CD4-positive, alpha-beta T cell treated with Interferon gamma for 1 hour (primary cell): ENCODE results near the gene NUDT22.

Experiments used
- DNase-seq: peaks from one replicate; pipeline ENCODE4 v3.0.0-alpha.2; 2020

Gene NUDT22

DNA sequence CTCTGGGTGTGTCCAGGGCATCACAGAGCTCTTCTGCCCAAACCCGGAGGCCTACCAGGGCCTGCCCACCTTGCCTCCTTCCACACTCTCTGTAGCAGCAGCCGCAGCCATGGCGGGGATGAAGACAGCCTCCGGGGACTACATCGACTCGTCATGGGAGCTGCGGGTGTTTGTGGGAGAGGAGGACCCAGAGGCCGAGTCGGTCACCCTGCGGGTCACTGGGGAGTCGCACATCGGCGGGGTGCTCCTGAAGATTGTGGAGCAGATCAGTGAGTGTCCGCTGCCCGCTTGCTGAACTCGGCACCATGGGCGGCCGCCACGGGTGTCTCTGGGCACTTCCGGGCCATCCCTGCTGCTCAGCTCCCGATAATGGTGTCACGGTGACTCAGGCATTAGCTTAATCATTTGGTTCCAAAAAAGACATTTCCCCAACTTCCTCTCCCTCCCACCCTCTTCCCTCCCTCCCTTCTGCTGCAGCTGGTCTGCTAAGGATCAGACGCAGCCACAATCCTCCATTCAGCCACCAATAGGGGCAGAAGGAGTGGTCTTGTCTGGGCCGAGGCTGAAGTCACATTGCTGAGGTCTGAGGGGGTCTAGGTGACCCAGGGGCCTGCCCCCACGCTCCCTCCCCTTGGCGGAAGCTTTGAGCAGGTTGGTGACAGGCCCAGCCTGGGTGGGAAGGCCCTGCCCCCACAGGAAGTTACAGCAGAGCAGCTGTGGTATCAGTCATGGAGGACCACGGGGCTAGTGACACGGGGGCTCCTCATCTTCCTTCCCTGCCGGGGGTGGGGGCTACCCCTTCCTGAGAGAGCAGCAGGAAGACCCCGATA is 18.6 kb upstream of the NUDT22 start:
- peak; percentile 79 for DNase-seq

- DNase-seq: no peak
Observed at GRCh38 chr11:64208086-64208795, 17.8 kb upstream of the NUDT22 start.

- no peak for DNase-seq
Observed at GRCh38 chr11:64208796-64209562, 17.1 kb upstream of the NUDT22 start.

DNA sequence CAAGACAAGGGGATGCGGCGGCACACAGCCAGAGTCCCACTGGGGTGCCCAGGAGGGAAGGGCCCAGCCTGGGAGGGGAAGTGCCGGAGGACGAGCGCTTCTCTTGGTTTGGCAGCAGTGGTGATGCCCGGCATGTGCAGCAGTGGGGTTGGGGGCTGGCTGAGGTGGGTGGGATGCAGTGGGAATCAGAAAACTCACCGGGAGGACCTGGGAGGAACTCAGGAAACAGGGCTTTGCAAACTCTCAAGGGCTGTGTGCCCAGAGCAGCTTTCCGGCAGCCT is 16.6 kb upstream of the NUDT22 start:
- no peak for DNase-seq

DNA sequence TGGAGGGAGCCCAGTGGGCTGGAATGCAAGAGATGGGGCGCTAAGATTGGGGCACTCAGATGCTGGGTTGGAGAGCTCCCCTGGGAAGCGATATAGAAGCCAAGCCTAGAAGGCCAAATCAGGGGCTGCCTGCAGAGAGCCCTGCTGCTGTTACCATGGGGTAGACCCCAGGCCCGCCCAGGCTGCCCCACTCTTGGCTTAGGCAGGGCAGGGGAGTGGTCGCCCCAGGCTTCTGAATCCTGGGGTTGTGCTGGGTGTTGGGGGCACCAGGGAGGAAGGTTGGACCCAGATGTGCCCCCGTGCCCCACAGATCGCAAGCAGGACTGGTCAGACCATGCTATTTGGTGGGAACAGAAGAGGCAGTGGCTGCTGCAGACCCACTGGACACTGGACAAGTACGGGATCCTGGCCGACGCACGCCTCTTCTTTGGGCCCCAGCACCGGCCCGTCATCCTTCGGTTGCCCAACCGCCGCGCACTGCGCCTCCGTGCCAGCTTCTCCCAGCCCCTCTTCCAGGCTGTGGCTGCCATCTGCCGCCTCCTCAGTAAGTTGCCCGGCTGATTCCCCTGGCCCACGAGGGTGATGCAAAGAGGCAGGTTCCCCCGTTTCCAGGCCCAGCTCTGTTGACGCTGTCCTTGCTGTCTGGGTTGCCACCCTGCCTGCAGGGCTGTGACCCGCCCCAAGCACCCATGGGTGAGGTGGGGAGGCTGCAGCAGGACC is 15.6 kb upstream of the NUDT22 start:
- DNase-seq: no peak

DNA sequence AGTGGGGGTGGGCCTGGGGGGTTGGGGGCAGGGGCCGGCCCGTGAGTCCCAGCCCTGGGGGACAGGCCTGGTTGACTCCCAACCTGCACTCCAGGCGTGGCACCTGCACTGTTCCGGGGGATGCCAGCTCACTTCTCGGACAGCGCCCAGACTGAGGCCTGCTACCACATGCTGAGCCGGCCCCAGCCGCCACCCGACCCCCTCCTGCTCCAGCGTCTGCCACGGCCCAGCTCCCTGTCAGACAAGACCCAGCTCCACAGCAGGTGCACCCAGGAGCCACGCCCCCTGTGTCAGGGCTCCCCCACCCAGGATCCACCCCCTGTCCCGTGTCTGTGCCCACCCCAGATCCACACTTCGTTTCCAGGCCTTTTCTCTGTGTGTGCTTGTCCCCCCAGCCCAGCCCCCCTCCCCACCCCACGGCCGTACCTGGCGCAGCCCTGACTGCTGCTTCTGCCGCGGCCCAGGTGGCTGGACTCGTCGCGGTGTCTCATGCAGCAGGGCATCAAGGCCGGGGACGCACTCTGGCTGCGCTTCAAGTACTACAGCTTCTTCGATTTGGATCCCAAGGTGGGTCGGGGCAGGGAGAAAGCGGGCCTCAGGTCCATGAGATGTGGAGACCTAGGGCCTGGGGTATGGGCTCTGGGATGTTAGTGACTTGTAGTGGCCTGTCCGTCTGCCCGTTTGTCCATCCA is 14.7 kb upstream of the NUDT22 start:
- DNase-seq: no peak

GRCh38 chr11:64216879-64217278 is 9.2 kb upstream of the NUDT22 start:
- no peak for DNase-seq

- DNase-seq: no peak
Observed at GRCh38 chr11:64218628-64219353, 7.3 kb upstream of the NUDT22 start.

- DNase-seq: no peak
Observed at GRCh38 chr11:64219354-64219684, 6.8 kb upstream of the NUDT22 start.

DNA sequence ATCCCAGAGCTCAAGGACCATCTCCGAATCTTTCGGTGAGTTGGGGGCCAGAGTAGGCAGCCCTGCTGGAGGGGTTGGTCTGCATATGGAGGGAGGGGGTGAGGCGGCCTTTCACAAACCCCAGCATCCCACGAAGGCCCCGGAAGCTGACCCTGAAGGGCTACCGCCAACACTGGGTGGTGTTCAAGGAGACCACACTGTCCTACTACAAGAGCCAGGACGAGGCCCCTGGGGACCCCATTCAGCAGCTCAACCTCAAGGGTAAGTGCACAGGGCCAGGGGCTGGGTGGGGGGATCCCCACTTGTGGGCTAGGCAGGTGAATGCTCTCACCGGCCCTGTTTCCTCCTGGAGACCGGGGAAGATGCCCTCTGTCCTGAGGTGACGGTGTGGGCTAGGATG is 6.3 kb upstream of the NUDT22 start:
- no peak for DNase-seq

GRCh38 chr11:64220271-64220670 is 5.8 kb upstream of the NUDT22 start:
- DNase-seq: no peak

DNA sequence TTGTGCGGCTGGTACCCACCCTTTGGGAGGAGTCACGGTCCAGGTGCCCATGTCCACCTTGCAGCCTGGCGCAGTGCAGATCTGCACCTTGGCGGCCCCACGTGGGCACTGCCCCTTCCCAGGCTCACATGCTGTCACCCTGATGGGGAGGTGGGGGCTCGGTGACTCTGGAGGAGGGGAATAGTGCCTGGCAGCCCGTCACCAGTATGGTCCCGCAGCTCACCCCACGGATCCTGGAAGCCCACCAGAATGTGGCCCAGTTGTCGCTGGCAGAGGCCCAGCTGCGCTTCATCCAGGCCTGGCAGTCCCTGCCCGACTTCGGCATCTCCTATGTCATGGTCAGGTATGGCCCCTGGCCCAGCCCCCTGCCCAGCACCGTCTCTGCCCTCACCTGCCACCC is 5.3 kb upstream of the NUDT22 start:
- DNase-seq: no peak

DNA sequence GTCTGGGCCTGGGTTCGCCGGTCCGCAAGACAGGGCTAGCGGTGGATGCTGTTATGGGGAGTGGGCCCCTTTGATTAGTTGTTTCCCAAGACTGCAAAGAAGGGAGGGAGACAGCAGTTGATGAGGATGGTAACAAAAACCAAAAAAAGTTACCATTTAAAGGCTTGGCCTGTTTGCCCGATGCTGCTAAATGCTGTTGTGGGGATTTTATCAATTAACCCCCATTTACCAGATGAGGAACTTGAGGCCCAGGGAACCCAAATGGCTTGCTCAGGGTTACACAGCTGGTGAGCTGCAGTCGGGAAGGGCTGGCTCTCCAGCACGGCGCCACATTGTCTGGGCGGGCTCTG is 3.4 kb upstream of the NUDT22 start:
- no peak for DNase-seq

DNA sequence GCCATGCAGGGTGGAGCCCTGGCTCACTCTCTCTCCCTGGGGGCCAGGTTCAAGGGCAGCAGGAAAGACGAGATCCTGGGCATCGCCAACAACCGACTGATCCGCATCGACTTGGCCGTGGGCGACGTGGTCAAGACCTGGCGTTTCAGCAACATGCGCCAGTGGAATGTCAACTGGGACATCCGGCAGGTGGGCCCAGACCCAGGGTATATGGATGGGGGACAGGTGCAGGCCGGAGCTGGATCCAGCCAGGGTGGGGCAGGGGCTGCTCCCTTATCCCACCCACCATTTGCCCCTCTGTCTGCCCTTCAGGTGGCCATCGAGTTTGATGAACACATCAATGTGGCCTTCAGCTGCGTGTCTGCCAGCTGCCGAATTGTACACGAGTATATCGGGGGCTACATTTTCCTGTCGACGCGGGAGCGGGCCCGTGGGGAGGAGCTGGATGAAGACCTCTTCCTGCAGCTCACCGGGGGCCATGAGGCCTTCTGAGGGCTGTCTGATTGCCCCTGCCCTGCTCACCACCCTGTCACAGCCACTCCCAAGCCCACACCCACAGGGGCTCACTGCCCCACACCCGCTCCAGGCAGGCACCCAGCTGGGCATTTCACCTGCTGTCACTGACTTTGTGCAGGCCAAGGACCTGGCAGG is 2.9 kb upstream of the NUDT22 start:
- DNase-seq: no peak

GRCh38 chr11:64224151-64224890 is 1.8 kb upstream of the NUDT22 start:
- DNase-seq: no peak

- DNase-seq: no peak
Observed at GRCh38 chr11:64224891-64225607, 1.0 kb upstream of the NUDT22 start.

GRCh38 chr11:64226507-64227051 is 505 bp downstream of the NUDT22 start:
- peak; percentile 65 for DNase-seq

GRCh38 chr11:64227405-64227956 is 1.4 kb downstream of the NUDT22 start:
- DNase-seq: no peak

- no peak for DNase-seq
Observed at GRCh38 chr11:64229090-64229743, 3.1 kb downstream of the NUDT22 start.
